NK-92 treated with Interleukin-12 subunit alpha and Interleukin-12 subunit beta, amount 100 ng/mL, for 24 hours (cell line): ENCODE data around the gene HOMER2.
"Not testable (repeated sequence)": the region's sequence is repeated elsewhere in the genome, so short reads cannot be mapped to it uniquely, and the experiment has no call there.

Source experiments
- DNase-seq: peaks from one replicate; lab custom pipeline; 2025; lab: John Stamatoyannopoulos, UW

HOMER2 gene

DNA sequence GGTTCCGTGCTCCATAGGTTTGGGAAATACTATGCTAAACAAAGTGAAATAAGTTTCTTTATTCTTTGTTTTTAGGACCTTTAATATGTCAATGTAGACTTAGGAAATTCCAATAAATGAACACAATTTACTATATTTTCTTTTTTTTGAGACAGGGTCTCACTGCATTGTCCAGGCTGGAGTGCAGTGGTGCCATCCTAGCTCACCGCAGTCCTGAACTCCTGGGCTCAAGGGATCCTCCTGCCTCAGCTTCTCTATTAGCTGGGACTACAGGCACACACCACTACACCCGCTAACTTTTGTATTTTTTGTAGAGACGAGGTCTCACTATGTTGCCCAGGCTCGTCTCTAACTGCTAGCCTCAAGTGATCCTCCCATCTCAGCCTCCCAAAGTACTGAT, 12.4 kb upstream of the HOMER2 start:
- no peak for DNase-seq

- DNase-seq = no peak
These were observed 11.2 kb upstream of the HOMER2 start for GRCh38 chr15:82963471-82964341.

DNA sequence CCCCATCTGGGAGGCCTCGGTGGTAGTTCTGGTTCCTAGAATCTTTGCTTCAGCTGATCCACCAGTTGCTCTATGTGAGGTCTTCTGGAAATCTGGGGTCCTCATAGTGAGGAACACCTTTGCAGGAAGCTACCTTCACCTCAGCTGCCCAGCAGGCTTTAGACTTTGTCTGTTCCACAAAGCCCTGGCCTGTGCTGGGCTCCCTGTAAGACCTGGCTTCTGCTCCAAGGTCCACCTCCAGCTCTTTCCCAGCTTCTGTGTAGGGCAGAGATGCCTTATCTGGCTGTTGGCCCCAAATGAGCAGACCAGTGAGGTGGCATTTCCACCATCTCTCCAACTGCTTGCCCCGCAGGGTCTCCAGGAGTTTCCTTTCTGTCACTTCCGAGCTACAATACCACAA, 8.2 kb upstream of the HOMER2 start:
- no peak for DNase-seq

DNA sequence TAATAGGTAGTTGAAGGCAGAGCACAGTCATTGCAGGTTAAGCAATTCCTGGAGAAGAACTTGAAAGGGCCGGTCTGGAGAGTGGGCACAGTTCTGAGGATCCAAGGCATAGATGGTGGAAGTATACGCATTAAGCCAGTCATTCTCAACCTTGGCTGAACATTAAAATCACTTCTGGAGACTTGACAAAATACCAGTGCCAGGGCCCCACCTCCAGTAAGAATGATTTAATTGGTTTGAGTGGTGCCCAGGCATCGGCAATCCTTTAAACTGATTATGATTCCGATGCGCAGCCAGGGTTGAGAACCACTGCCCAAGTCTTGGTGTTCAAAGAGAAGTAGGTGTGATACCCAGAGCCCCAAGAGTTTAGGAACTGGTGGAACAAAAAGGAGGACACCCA, 6.9 kb upstream of the HOMER2 start:
- no peak for DNase-seq

- no peak for DNase-seq
These were observed 6.1 kb upstream of the HOMER2 start for GRCh38 chr15:82958638-82959037.

- DNase-seq = no peak
These were observed 905 bp downstream of the HOMER2 start for GRCh38 chr15:82951472-82952157.

- no peak for DNase-seq
These were observed 1.7 kb downstream of the HOMER2 start for GRCh38 chr15:82950746-82951370.

DNA sequence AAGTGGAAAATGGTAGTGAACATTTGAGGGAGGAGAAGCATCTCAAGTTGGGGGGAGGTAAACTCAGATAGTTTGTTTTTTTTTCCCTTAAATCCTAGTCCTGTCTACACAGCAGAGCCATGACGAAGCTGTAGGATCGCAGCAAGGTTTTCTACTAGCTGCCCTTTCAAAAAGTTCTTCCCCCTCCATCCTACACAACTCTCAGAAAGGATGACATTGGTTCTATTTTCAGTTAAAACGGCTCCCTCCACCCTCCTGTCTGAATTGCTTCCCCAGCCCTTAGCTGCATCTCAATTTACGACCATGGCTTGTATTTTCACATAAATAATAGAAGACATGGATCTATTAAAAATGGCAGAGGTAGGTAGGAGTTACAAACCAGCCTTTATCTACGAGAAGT, 2.2 kb downstream of the HOMER2 start:
- DNase-seq = no peak

DNA sequence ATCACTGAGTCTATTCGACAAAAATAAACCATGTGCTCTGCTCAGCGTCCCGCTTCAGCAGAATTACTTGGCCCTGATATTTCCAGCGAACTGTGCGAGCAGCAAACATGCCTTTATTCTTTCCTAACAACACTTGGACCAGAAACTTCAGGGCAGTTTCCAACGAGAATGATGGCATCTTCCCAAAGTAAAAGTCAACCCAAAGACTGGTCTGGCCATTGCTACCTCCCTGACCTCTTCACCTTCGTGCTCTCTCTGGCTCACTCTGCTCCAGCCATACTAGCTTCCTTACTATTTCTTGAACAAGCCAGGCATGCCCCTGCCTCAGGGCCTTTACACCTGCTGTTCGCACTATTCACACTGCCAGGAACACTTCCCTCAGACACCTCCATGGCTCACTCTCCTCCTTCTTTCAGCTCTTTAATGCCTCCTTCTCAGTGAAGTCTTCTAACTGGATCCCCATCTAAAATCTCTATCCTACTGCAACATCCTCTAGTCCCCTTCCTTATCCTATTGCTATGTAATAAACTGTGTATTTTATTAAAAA, 6.3 kb downstream of the HOMER2 start:
- DNase-seq = no peak

- DNase-seq = no peak
These were observed 7.2 kb downstream of the HOMER2 start for GRCh38 chr15:82945326-82945725.

DNA sequence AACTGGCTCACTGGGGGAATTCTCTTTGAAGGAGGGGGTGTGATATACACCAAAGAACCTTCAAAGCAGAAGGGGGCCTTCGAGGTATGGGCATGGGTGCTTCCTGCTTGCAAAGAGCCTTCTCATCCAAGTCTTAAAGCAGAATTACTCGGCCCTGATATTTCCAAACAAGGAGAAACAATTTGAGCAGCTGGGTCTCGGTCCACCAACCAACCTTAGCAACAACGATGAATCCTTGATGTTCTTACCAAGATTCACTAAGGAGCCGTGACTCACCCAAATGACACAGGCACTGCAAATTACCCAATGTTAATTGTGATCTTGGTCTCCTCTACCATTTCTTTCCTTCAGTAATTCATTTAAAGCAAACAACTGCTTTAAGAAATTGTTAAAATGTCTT, 7.7 kb downstream of the HOMER2 start:
- DNase-seq = no peak

- DNase-seq = no peak
These were observed 8.5 kb downstream of the HOMER2 start for GRCh38 chr15:82944056-82944455.

DNA sequence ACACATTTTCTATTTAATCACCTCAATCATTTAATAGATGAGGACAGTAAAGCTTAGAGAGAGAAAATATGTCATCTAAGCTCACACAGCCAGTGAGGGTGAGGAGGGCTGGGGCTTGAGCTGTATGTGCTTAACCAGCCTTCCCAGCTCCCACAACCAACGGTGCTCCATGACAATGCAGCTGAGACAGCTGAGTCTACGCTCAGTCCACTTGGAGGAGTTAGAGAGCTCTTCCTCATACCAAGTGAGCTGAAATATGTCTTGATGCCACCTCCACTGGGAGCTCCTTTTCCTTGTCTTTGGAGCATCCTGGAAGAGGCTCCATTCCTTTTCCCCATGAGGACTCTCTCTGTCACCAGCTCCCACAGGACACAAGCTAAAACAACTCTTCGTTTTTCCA, 9.3 kb downstream of the HOMER2 start:
- no peak for DNase-seq

DNA sequence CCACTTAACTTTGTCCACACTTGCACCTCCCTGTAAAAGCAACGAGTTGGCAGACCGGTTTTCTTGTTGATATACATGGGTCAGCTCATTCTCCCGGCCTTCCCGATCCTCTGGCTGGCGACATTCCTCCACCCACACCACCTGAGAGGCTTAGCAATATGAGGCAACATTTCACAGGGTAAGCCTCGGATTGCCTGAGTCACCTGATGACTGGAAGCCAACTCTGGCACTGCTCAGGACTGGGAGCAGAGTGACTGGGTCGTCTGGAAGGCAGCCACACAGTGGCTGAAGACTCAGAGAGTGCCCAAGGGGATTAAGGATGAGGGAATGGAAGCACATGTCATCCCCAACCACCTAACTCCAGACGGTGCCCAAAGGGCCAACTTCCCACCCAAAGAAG, 9.8 kb downstream of the HOMER2 start:
- no peak for DNase-seq

DNA sequence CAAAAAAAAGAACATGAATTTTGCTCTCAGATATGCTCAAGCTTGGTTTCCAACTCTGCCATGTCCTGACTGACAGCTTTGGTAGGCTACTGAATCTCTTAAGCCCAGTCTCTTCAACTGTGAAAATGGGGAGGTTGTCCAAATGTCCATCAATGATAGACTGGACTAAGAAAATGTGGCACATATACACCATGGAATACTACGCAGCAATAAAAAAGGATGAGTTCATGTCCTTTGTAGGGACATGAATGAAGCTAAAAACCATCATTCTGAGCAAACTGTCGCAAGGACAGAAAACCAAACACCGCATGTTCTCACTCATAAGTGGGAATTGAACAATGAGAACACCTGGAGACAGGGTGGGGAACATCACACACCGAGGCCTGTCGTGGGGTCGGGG, 12.8 kb downstream of the HOMER2 start:
- not testable (repeated sequence) for DNase-seq

GRCh38 chr15:82937712-82938058, 14.8 kb downstream of the HOMER2 start:
- no peak for DNase-seq

- DNase-seq = no peak
These were observed 15.4 kb downstream of the HOMER2 start for GRCh38 chr15:82936966-82937711.

DNA sequence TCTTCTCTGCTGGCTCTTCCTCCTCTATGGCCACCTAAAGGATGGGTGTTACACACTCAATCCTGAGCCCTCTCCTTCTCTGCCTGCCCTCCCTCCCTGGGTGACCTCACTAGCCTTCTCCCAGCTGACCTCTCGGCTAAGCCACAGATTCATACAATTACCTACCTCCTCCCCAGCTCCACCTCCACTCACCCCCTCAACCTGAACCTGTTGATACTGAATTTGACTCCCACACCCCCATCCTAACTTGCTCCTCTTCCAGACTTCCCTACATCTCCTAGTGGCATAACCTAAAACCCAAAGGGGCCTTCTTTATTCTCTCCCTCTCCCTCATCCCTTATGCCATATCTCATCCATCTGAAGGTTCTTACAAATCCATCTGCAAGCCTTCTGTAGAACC, 17.1 kb downstream of the HOMER2 start:
- DNase-seq = no peak

GRCh38 chr15:82934100-82934880, 18.2 kb downstream of the HOMER2 start:
- no peak for DNase-seq

DNA sequence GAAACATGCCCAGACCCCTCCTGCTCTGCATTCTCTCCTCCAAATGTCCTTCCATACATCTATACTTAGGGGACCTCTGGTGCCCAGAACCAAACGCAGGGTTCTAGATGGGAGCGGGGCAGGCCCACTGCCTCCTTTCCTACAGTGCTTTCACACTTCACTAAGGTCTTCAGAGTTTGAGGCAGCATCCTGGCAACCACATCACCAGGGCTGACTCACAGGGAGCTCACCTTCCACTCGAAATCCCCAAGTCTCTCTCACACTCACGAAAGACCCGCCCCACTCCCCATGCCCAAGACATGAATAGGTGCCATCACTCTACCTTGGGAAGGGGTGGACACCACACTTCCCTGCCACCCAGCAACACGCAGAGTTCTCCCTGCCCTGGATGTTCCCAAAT, 18.9 kb downstream of the HOMER2 start:
- no peak for DNase-seq

DNA sequence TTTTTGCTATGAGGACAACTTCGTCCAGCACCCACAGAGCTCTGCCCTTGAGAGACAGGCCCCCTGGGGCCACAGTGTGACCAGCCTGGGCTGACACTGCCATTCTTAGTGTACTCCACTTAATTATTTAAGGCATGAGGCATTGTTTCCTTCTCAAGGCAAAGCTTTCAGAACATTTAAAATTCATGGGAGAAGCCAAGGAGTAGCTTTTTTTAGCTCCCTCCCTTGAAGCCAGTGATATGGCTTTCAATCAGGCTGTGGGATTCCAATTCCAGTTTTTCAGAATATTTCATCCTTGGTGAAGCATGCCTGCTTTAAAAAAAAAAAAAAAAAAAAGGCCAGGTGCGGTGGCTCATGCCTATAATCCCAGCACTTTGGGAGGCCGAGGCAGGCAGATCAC, 21.3 kb downstream of the HOMER2 start:
- DNase-seq = no peak
